MM.1S (cell line): ENCODE data around the gene AMBRA1.
"Not testable (repeated sequence)": the region's sequence is repeated elsewhere in the genome, so short reads cannot be mapped to it uniquely, and the experiment has no call there.

Experiments
- DNase-seq: peaks from one replicate; pipeline ENCODE4 v3.0.0-alpha.2; 2015
- H2AFZ ChIP-seq: fragments of 300-600 bp; sonication (generic); 2 replicates; pipeline ENCODE4 v1.6.0; 2016; ENCODE audit warnings: antibody characterized with exemption, low read length
- H3F3A ChIP-seq: fragments of 300-600 bp; sonication (generic); 2 replicates; pipeline ENCODE4 v1.6.1; 2016; ENCODE audit warnings: mild to moderate bottlenecking, antibody characterized with exemption, low read length, moderate library complexity, mixed read lengths; ENCODE audit not compliant: insufficient read depth
- H3K27ac ChIP-seq: fragments of 300-600 bp; sonication (generic); 2 replicates; pipeline ENCODE4 v1.5.1; 2016; ENCODE audit warnings: mild to moderate bottlenecking, low read length
- H3K27me3 ChIP-seq: fragments of 300-600 bp; sonication (generic); replicated peaks from 2 replicates; pipeline ENCODE4 v1.6.0; 2016; ENCODE audit warnings: low read length; ENCODE audit not compliant: insufficient read depth
- H3K36me3 ChIP-seq: fragments of 300-600 bp; sonication (generic); replicated peaks from 2 replicates; pipeline ENCODE4 v1.6.1; 2016; ENCODE audit warnings: mild to moderate bottlenecking, low read length, mixed read lengths; ENCODE audit not compliant: insufficient read depth
- H3K4me1 ChIP-seq: fragments of 300-600 bp; sonication (generic); 2 replicates; pipeline ENCODE4 v1.6.1; 2016; ENCODE audit warnings: low read length, mixed read lengths
- H3K4me2 ChIP-seq: fragments of 300-600 bp; sonication (generic); 2 replicates; pipeline ENCODE4 v1.6.0; 2016; ENCODE audit warnings: low read depth, low read length
- H3K4me3 ChIP-seq: fragments of 300-600 bp; sonication (generic); 2 replicates; pipeline ENCODE4 v1.5.1; 2016; ENCODE audit warnings: low read length, mixed read lengths
- H3K79me2 ChIP-seq: fragments of 300-600 bp; sonication (generic); 2 replicates; pipeline ENCODE4 v1.6.1; 2016; ENCODE audit warnings: mixed run types, low read length, mixed read lengths
- H3K9ac ChIP-seq: fragments of 300-600 bp; sonication (generic); 2 replicates; pipeline ENCODE4 v1.6.1; 2016; ENCODE audit warnings: low read length, mixed read lengths
- H3K9me2 ChIP-seq: fragments of 300-600 bp; sonication (generic); replicated peaks from 2 replicates; pipeline ENCODE4 v1.6.1; 2016; ENCODE audit warnings: mild to moderate bottlenecking, low read length, mixed read lengths; ENCODE audit not compliant: insufficient read depth
- H3K9me3 ChIP-seq: fragments of 300-600 bp; sonication (generic); replicated peaks from 2 replicates; pipeline ENCODE4 v1.6.1; 2016; ENCODE audit warnings: mild to moderate bottlenecking, low read length, mixed read lengths; ENCODE audit not compliant: insufficient read depth
- H4K20me1 ChIP-seq: fragments of 300-600 bp; sonication (generic); 2 replicates; pipeline ENCODE4 v1.6.1; 2016; ENCODE audit warnings: mild to moderate bottlenecking, low read length, moderate library complexity, mixed read lengths; ENCODE audit not compliant: insufficient read depth
- EZH2 ChIP-seq: fragments of 300-600 bp; sonication (generic); optimal IDR thresholded peaks from 2 replicates; pipeline ENCODE3; 2017; ENCODE audit warnings: low read depth, mild to moderate bottlenecking, antibody characterized with exemption, low read length, mixed read lengths
- EZH2phosphoT487 ChIP-seq: fragments of 300-600 bp; sonication (generic); IDR thresholded peaks from 2 replicates; pipeline ENCODE4 v1.6.1; 2018; ENCODE audit warnings: antibody characterized with exemption, low read length
- TF ChIP-seq, protein P1 (sequence below): fragments of 300-600 bp; sonication (generic); IDR thresholded peaks from 2 replicates; pipeline ENCODE4 v1.5.1; 2016; ENCODE audit warnings: antibody characterized with exemption, low read length, mixed read lengths

AMBRA1 gene

DNA sequence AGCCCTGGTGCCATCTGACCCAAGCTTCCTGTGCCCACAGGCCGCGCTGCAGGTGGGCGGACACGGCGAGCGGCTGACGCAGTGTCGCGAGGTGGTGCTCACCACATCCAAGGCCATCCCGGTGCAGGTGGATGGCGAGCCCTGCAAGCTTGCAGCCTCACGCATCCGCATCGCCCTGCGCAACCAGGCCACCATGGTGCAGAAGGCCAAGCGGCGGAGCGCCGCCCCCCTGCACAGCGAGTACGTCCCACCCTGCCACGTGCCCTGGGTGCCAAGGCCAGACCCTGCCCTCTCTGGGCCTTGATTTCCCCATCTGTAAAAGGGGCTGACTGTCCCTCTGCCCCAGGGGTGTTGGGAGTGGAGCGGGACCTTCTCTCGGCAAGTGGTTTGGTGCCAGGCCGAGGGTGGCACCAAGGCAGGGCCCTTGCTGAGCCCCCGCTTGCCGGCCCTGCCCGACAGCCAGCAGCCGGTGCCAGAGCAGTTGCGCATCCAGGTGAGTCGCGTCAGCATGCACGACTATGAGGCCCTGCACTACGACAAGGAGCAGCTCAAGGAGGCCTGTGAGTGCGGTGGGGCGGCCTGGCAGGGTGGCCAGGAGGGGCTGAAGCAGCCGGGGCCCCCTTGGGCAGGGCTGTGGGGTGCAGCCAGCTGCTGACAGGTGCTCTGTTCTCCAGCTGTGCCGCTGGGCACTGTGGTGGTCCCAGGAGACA, 218.3 kb downstream of the AMBRA1 start:
- no peaks in the 10 kb centered on the region for H3F3A ChIP-seq
- no peak overlapping the region for H3K4me2 ChIP-seq
- no peak overlapping the region for H3K4me3 ChIP-seq
- no peak overlapping the region for H3K27ac ChIP-seq
- H3K27me3 ChIP-seq = no peaks in the 10 kb centered on the region
- DNase-seq = no peak
- no peak overlapping the region for H3K9ac ChIP-seq
- no peak for TF ChIP-seq EZH2phosphoT487
- no peak for TF ChIP-seq EZH2
- TF ChIP-seq, protein P1, sequence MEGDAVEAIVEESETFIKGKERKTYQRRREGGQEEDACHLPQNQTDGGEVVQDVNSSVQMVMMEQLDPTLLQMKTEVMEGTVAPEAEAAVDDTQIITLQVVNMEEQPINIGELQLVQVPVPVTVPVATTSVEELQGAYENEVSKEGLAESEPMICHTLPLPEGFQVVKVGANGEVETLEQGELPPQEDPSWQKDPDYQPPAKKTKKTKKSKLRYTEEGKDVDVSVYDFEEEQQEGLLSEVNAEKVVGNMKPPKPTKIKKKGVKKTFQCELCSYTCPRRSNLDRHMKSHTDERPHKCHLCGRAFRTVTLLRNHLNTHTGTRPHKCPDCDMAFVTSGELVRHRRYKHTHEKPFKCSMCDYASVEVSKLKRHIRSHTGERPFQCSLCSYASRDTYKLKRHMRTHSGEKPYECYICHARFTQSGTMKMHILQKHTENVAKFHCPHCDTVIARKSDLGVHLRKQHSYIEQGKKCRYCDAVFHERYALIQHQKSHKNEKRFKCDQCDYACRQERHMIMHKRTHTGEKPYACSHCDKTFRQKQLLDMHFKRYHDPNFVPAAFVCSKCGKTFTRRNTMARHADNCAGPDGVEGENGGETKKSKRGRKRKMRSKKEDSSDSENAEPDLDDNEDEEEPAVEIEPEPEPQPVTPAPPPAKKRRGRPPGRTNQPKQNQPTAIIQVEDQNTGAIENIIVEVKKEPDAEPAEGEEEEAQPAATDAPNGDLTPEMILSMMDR = no peak
- no peak overlapping the region for H2AFZ ChIP-seq
- H3K9me3 ChIP-seq = no peaks in the 10 kb centered on the region
- no peaks in the 10 kb centered on the region for H3K79me2 ChIP-seq
- H3K4me1 ChIP-seq = no peaks in the 10 kb centered on the region
- no peaks in the 10 kb centered on the region for H3K36me3 ChIP-seq
- no peaks in the 10 kb centered on the region for H4K20me1 ChIP-seq
- H3K9me2 ChIP-seq = no peaks in the 10 kb centered on the region

DNA sequence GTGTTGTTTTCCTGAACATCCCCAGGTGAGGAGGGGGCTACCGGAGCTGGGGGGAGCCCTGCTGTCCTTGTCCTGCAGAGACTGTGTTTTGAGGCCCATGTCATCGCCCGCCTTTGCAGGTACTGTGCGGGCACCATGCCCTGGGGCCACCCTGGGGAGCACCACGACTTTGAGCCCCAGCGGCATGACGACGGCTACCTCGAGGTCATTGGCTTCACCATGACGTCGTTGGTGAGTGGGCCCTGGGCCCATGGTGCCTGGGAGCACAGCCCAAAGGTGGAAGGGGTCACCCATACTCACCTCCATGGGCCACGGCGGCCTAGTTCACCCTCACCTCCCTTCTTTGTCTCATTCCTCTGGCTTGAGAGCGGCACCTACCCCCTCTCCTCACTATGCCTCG, 219.0 kb downstream of the AMBRA1 start:
- TF ChIP-seq, protein P1 = no peak
- no peak for TF ChIP-seq EZH2phosphoT487
- no peak for TF ChIP-seq EZH2
- H3K79me2 ChIP-seq = no peaks in the 10 kb centered on the region
- no peaks in the 10 kb centered on the region for H4K20me1 ChIP-seq
- no peaks in the 10 kb centered on the region for H3K9me2 ChIP-seq
- H2AFZ ChIP-seq = no peak overlapping the region
- no peak overlapping the region for H3K9ac ChIP-seq
- H3K4me1 ChIP-seq = no peaks in the 10 kb centered on the region
- no peak overlapping the region for H3K4me2 ChIP-seq
- no peak for DNase-seq
- H3K27ac ChIP-seq = no peak overlapping the region
- H3K4me3 ChIP-seq = no peak overlapping the region
- H3F3A ChIP-seq = no peaks in the 10 kb centered on the region
- no peaks in the 10 kb centered on the region for H3K9me3 ChIP-seq
- H3K27me3 ChIP-seq = no peaks in the 10 kb centered on the region
- no peaks in the 10 kb centered on the region for H3K36me3 ChIP-seq

DNA sequence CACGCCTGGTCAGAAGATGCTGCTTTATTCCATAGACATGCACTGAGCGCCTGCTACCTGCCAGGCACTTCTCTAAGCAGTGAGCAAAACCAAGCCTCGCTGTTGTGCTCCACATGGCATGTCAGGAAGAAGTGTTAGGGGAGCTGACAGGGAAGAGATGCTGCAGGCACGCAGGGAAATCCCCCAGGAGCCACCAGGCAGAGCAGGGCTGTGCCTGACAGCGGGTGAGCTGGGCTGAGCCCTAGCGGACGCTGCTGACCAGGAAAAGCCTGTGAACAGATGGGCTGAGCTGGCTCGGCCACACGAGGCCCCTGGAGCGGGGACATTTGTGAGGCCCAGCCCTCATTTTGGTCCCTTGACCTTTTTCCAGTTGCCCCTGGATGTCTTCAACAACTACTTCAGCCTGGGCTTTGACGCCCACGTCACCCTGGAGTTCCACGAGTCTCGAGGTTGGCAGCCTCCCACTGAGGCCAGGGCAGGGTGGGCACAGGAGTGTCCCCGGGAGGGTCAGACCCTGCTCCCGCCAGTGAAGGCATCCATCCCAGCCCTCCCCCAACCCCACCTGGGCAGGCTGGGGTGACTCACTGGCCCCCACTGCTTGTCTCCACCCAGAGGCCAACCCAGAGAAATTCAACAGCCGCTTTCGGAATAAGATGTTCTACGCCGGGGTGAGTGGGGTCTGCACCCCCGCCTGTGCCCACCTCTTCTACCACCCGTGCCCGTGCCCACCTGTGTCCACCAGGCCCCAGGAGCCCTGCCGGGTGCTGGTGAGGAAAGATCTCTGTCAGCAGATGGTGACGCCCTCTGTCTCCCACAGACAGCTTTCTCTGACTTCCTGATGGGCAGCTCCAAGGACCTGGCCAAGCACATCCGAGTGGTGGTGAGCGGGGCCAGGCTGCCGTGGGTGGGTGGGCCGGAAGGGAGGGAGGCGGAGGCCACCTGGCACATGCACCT, 219.8 kb downstream of the AMBRA1 start:
- no peaks in the 10 kb centered on the region for H3K79me2 ChIP-seq
- no peak for DNase-seq
- no peaks in the 10 kb centered on the region for H3F3A ChIP-seq
- TF ChIP-seq EZH2 = no peak
- TF ChIP-seq, protein P1 = no peak
- no peak for TF ChIP-seq EZH2phosphoT487
- H3K9me2 ChIP-seq = no peaks in the 10 kb centered on the region
- H4K20me1 ChIP-seq = no peaks in the 10 kb centered on the region
- no peaks in the 10 kb centered on the region for H3K4me1 ChIP-seq
- H2AFZ ChIP-seq = no peak overlapping the region
- no peak overlapping the region for H3K9ac ChIP-seq
- no peaks in the 10 kb centered on the region for H3K36me3 ChIP-seq
- no peak overlapping the region for H3K27ac ChIP-seq
- no peaks in the 10 kb centered on the region for H3K9me3 ChIP-seq
- H3K4me2 ChIP-seq = no peak overlapping the region
- no peak overlapping the region for H3K4me3 ChIP-seq
- no peaks in the 10 kb centered on the region for H3K27me3 ChIP-seq

DNA sequence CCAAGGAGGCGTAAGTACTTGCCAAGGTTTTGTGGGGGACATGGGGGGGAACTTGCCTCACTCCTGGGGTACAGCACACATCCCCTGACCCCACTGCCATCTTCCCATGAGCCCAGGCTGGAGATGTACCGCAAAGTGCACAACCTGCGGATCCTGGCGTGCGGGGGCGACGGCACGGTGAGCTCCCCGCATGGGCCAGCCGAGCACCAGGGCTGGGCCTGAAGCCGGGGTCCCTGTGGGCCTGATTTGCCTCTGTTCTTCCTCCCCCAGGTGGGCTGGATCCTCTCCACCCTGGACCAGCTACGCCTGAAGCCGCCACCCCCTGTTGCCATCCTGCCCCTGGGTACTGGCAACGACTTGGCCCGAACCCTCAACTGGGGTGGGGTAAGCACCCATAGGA, 221.3 kb downstream of the AMBRA1 start:
- not testable (repeated sequence) for H3K4me1 ChIP-seq, H3F3A ChIP-seq, DNase-seq, H3K4me3 ChIP-seq, H3K27ac ChIP-seq, H3K9me2 ChIP-seq, H3K36me3 ChIP-seq, H2AFZ ChIP-seq, H3K79me2 ChIP-seq, H3K27me3 ChIP-seq, H3K9ac ChIP-seq, H4K20me1 ChIP-seq, H3K9me3 ChIP-seq, H3K4me2 ChIP-seq
